CD4-positive, alpha-beta T cell treated with Interleukin-6 for 4 hours (primary cell): ENCODE measurements around the gene BTD.

Source experiments
- DNase-seq: peaks from one replicate; pipeline ENCODE4 v3.0.0-alpha.2; 2020; ENCODE audit warnings: mixed read lengths

Gene BTD

GRCh38 chr3:15637131-15637951 is 35.8 kb downstream of the BTD start:
- no peak for DNase-seq

- DNase-seq: no peak
These were observed 36.8 kb downstream of the BTD start for GRCh38 chr3:15638193-15638890.

- no peak for DNase-seq
These were observed 37.3 kb downstream of the BTD start for GRCh38 chr3:15638891-15639262.

GRCh38 chr3:15645246-15645645 is 43.7 kb downstream of the BTD start:
- DNase-seq: no peak

- no peak for DNase-seq
These were observed 44.4 kb downstream of the BTD start for GRCh38 chr3:15645740-15646501.

GRCh38 chr3:15646851-15647511 is 45.4 kb downstream of the BTD start:
- DNase-seq: no peak

- peak; percentile 70 for DNase-seq
These were observed 46.1 kb downstream of the BTD start for GRCh38 chr3:15647611-15648167.

GRCh38 chr3:15649341-15649740 is 47.8 kb downstream of the BTD start:
- DNase-seq: no peak

GRCh38 chr3:15649858-15650257 is 48.3 kb downstream of the BTD start:
- no peak for DNase-seq

GRCh38 chr3:15651396-15651795 is 49.9 kb downstream of the BTD start:
- no peak for DNase-seq

GRCh38 chr3:15653321-15653720 is 51.8 kb downstream of the BTD start:
- DNase-seq: no peak

GRCh38 chr3:15654127-15654526 is 52.6 kb downstream of the BTD start:
- no peak for DNase-seq

- DNase-seq: no peak
These were observed 53.3 kb downstream of the BTD start for GRCh38 chr3:15654891-15655290.

GRCh38 chr3:15656342-15656741 is 54.8 kb downstream of the BTD start:
- no peak for DNase-seq

GRCh38 chr3:15657016-15657415 is 55.5 kb downstream of the BTD start:
- no peak for DNase-seq

- no peak for DNase-seq
These were observed 57.9 kb downstream of the BTD start for GRCh38 chr3:15659254-15659975.

- no peak for DNase-seq
These were observed 58.8 kb downstream of the BTD start for GRCh38 chr3:15660055-15660935.

GRCh38 chr3:15664144-15664543 is 62.6 kb downstream of the BTD start:
- no peak for DNase-seq

GRCh38 chr3:15665510-15666150 is 64.1 kb downstream of the BTD start:
- no peak for DNase-seq

- no peak for DNase-seq
These were observed 64.7 kb downstream of the BTD start for GRCh38 chr3:15666277-15666676.

- peak; percentile 22 for DNase-seq
These were observed 65.9 kb downstream of the BTD start for GRCh38 chr3:15667484-15667883.
